ENCODE measurements around the gene RICTOR.

Gene RICTOR

DNA sequence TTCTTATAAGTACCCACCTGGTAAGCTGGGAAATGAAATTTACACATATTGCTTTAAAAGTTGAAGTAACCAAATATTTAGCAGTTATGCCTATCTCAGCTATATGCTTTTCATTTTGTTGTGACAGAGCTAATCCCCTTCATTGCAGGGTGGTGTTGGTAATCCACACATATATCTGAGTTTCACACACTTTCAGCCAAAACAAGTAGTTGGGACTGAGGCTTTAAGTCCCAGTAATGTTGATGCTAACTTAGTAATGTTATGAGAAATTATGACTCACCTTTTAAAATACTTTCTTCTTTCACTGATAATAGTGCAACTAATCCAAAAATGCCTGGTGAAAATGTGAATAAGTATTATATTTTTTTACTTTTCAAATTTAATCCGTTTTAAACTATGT, 19.2 kb upstream of the RICTOR start:
- no CpG with 5 or more reads among the region's 1 CpG for WGBS
- H2AK5ac ChIP-seq (ENCODE audit: low read length, severe bottlenecking), result no peak overlapping the region
- peaks cover 8% of the 10 kb centered on the region for H3K9me3 ChIP-seq (ENCODE audit: control insufficient read depth, low read length)
- no peak overlapping the region for H3K9ac ChIP-seq (ENCODE audit: low read length)
- no peak overlapping the region for H2BK120ac ChIP-seq (ENCODE audit: low read depth, low read length)
- H3K14ac ChIP-seq (ENCODE audit: low read length in 2 of 2), result no peak overlapping the region
- H3K36me3 ChIP-seq (ENCODE audit: control insufficient read depth in 1 of 2, insufficient read depth in 2 of 2, low read depth in 1 of 2, low read length in 2 of 2), result no peaks in the 10 kb centered on the region
- no peaks in the 10 kb centered on the region for H3K4me1 ChIP-seq (ENCODE audit: control insufficient read depth, insufficient read depth, low read depth, low read length)
- H3K27ac ChIP-seq (ENCODE audit: low read length, poor library complexity, severe bottlenecking), result peak overlapping the region; percentile 75
- DNase-seq, result peak; percentile 37
- H3K4me3 ChIP-seq (ENCODE audit: insufficient read depth in 1 of 2, low read depth in 1 of 2, low read length in 2 of 2), result no peak overlapping the region
- no peak overlapping the region for H3K4me2 ChIP-seq (ENCODE audit: low read length, poor library complexity, severe bottlenecking)
- H2BK12ac ChIP-seq (ENCODE audit: low read length in 2 of 2), result no peak overlapping the region
- no peak overlapping the region for H4K91ac ChIP-seq (ENCODE audit: low read length)
- no peak overlapping the region for H3K23ac ChIP-seq (ENCODE audit: low read length in 2 of 2)
- no peak overlapping the region for H4K8ac ChIP-seq (ENCODE audit: low read length)
- H3K79me1 ChIP-seq (replicated peaks; ENCODE audit: low read length, poor library complexity, severe bottlenecking), result no peaks in the 10 kb centered on the region
- H2BK5ac ChIP-seq (ENCODE audit: low read depth, low read length, poor library complexity, severe bottlenecking), result no peak overlapping the region
- no peak overlapping the region for H3K4ac ChIP-seq (ENCODE audit: low read depth in 1 of 2, low read length in 2 of 2)
- H3K27me3 ChIP-seq (ENCODE audit: control insufficient read depth in 1 of 2, insufficient read depth in 1 of 2, low read length in 2 of 2), result no peaks in the 10 kb centered on the region
- H2BK15ac ChIP-seq (ENCODE audit: low read depth, poor library complexity, severe bottlenecking), result no peak overlapping the region
- no peak overlapping the region for H3K18ac ChIP-seq (ENCODE audit: low read depth in 1 of 2, low read length in 2 of 2)
- no peak overlapping the region for H2AFZ ChIP-seq (ENCODE audit: low read depth, low read length)

- no peak overlapping the region for H3K14ac ChIP-seq (ENCODE audit: low read length in 2 of 2)
- peak overlapping the region in 1 of 2 experiments; percentile 66 for H2BK12ac ChIP-seq (ENCODE audit: low read length in 2 of 2)
- no peak overlapping the region for H4K91ac ChIP-seq (ENCODE audit: low read length)
- H3K9me3 ChIP-seq (ENCODE audit: control insufficient read depth, low read length), result peaks cover 8% of the 10 kb centered on the region
- DNase-seq, result peak; percentile 67
- H4K8ac ChIP-seq (ENCODE audit: low read length), result peak overlapping the region; percentile 41
- no peak overlapping the region for H3K23ac ChIP-seq (ENCODE audit: low read length in 2 of 2)
- WGBS, result 25% methylated on average over 3 of the region's 4 CpGs
- peak overlapping the region; percentile 17 to 35 for H3K4ac ChIP-seq (ENCODE audit: low read depth in 1 of 2, low read length in 2 of 2)
- no peaks in the 10 kb centered on the region for H3K27me3 ChIP-seq (ENCODE audit: control insufficient read depth in 1 of 2, insufficient read depth in 1 of 2, low read length in 2 of 2)
- peak overlapping the region; percentile 80 for H2BK15ac ChIP-seq (ENCODE audit: low read depth, poor library complexity, severe bottlenecking)
- H2AFZ ChIP-seq (ENCODE audit: low read depth, low read length), result no peak overlapping the region
- H2AK5ac ChIP-seq (ENCODE audit: low read length, severe bottlenecking), result peak overlapping the region; percentile 2
- no peak overlapping the region for H2BK5ac ChIP-seq (ENCODE audit: low read depth, low read length, poor library complexity, severe bottlenecking)
- no peaks in the 10 kb centered on the region for H3K79me1 ChIP-seq (replicated peaks; ENCODE audit: low read length, poor library complexity, severe bottlenecking)
- peak overlapping the region; percentile 27 for H2BK120ac ChIP-seq (ENCODE audit: low read depth, low read length)
- H3K4me3 ChIP-seq (ENCODE audit: insufficient read depth in 1 of 2, low read depth in 1 of 2, low read length in 2 of 2), result no peak overlapping the region
- H3K4me1 ChIP-seq (ENCODE audit: control insufficient read depth, insufficient read depth, low read depth, low read length), result no peaks in the 10 kb centered on the region
- H3K9ac ChIP-seq (ENCODE audit: low read length), result no peak overlapping the region
- no peak overlapping the region for H3K4me2 ChIP-seq (ENCODE audit: low read length, poor library complexity, severe bottlenecking)
- peak overlapping the region in 1 of 2 experiments; percentile 86 for H3K18ac ChIP-seq (ENCODE audit: low read depth in 1 of 2, low read length in 2 of 2)
- H3K36me3 ChIP-seq (ENCODE audit: control insufficient read depth in 1 of 2, insufficient read depth in 2 of 2, low read depth in 1 of 2, low read length in 2 of 2), result no peaks in the 10 kb centered on the region
- H3K27ac ChIP-seq (ENCODE audit: low read length, poor library complexity, severe bottlenecking), result peak overlapping the region; percentile 75
These were observed 18.6 kb upstream of the RICTOR start for GRCh38 chr5:39092581-39093351.

DNA sequence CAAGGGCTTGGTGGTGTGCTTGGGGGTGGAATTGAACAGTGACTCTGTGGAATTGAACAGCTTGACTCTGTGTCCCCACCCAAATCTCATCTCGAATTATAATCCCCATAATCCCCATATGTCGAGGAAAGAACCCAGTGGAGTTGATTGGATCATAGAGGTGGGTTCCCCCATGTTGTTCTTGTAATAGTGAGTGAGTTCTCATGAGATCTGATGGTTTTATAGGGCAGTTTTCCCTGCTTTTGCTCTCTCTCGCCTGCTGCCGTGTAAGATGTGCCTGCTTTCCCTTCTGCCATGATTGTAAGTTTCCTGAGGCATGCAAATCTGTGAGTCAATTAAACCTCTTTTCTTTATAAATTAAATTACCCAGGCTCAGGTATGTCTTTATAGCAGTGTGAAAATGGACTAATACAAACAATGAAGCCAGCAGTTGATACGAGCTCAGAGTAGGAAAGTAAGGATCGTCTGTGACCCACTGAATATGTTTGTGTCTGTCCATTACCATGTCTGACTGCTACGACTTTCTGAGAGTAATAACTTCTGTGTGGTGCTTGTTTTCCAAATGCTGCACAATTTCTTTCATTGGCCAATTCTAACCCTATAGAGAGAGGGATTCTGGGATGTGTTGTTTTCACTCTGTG, 17.9 kb upstream of the RICTOR start:
- no peak overlapping the region for H3K23ac ChIP-seq (ENCODE audit: low read length in 2 of 2)
- H2BK120ac ChIP-seq (ENCODE audit: low read depth, low read length), result peak overlapping the region; percentile 73
- no peaks in the 10 kb centered on the region for H3K36me3 ChIP-seq (ENCODE audit: control insufficient read depth in 1 of 2, insufficient read depth in 2 of 2, low read depth in 1 of 2, low read length in 2 of 2)
- H3K18ac ChIP-seq (ENCODE audit: low read depth in 1 of 2, low read length in 2 of 2), result peak overlapping the region in 1 of 2 experiments; percentile 86
- no peak overlapping the region for H3K4me3 ChIP-seq (ENCODE audit: insufficient read depth in 1 of 2, low read depth in 1 of 2, low read length in 2 of 2)
- no peak overlapping the region for H3K9ac ChIP-seq (ENCODE audit: low read length)
- H3K4me2 ChIP-seq (ENCODE audit: low read length, poor library complexity, severe bottlenecking), result no peak overlapping the region
- peak overlapping the region; percentile 75 for H3K27ac ChIP-seq (ENCODE audit: low read length, poor library complexity, severe bottlenecking)
- no peaks in the 10 kb centered on the region for H3K27me3 ChIP-seq (ENCODE audit: control insufficient read depth in 1 of 2, insufficient read depth in 1 of 2, low read length in 2 of 2)
- H2BK12ac ChIP-seq (ENCODE audit: low read length in 2 of 2), result peak overlapping the region in 1 of 2 experiments; percentile 71
- peak overlapping the region in 1 of 2 experiments; percentile 64 for H3K4ac ChIP-seq (ENCODE audit: low read depth in 1 of 2, low read length in 2 of 2)
- H2AK5ac ChIP-seq (ENCODE audit: low read length, severe bottlenecking), result peak overlapping the region; percentile 90
- H3K79me1 ChIP-seq (replicated peaks; ENCODE audit: low read length, poor library complexity, severe bottlenecking), result no peaks in the 10 kb centered on the region
- no peaks in the 10 kb centered on the region for H3K4me1 ChIP-seq (ENCODE audit: control insufficient read depth, insufficient read depth, low read depth, low read length)
- 53% methylated on average over 4 of the region's 7 CpGs for WGBS
- H4K8ac ChIP-seq (ENCODE audit: low read length), result peak overlapping the region; percentile 41
- DNase-seq, result no peak
- no peak overlapping the region for H2BK5ac ChIP-seq (ENCODE audit: low read depth, low read length, poor library complexity, severe bottlenecking)
- no peak overlapping the region for H4K91ac ChIP-seq (ENCODE audit: low read length)
- H2AFZ ChIP-seq (ENCODE audit: low read depth, low read length), result no peak overlapping the region
- H2BK15ac ChIP-seq (ENCODE audit: low read depth, poor library complexity, severe bottlenecking), result no peak overlapping the region
- H3K14ac ChIP-seq (ENCODE audit: low read length in 2 of 2), result no peak overlapping the region
- peaks cover 8% of the 10 kb centered on the region for H3K9me3 ChIP-seq (ENCODE audit: control insufficient read depth, low read length)

- Histone ChIP-seq H3K18ac (ENCODE audit: low read depth in 1 of 2, low read length in 2 of 2) (no peak overlapping the region), H2BK15ac (ENCODE audit: low read depth, poor library complexity, severe bottlenecking) (no peak overlapping the region), H2AK5ac (ENCODE audit: low read length, severe bottlenecking) (no peak overlapping the region), H2AFZ (ENCODE audit: low read depth, low read length) (no peak overlapping the region), H3K4me2 (ENCODE audit: low read length, poor library complexity, severe bottlenecking) (no peak overlapping the region), H2BK120ac (ENCODE audit: low read depth, low read length) (no peak overlapping the region), H3K27me3 (ENCODE audit: control insufficient read depth in 1 of 2, insufficient read depth in 1 of 2, low read length in 2 of 2) (no peaks in the 10 kb centered on the region), H3K4me1 (ENCODE audit: control insufficient read depth, insufficient read depth, low read depth, low read length) (peaks cover 2% of the 10 kb centered on the region), H3K9ac (ENCODE audit: low read length) (no peak overlapping the region), H3K79me1 (replicated peaks; ENCODE audit: low read length, poor library complexity, severe bottlenecking) (no peaks in the 10 kb centered on the region), H3K23ac (ENCODE audit: low read length in 2 of 2) (no peak overlapping the region), H3K9me3 (ENCODE audit: control insufficient read depth, low read length) (no peaks in the 10 kb centered on the region), H3K27ac (ENCODE audit: low read length, poor library complexity, severe bottlenecking) (no peak overlapping the region), H3K14ac (ENCODE audit: low read length in 2 of 2) (no peak overlapping the region), H3K36me3 (ENCODE audit: control insufficient read depth in 1 of 2, insufficient read depth in 2 of 2, low read depth in 1 of 2, low read length in 2 of 2) (no peaks in the 10 kb centered on the region), H4K91ac (ENCODE audit: low read length) (no peak overlapping the region), H3K4ac (ENCODE audit: low read depth in 1 of 2, low read length in 2 of 2) (no peak overlapping the region), H2BK12ac (ENCODE audit: low read length in 2 of 2) (no peak overlapping the region), H4K8ac (ENCODE audit: low read length) (no peak overlapping the region), H2BK5ac (ENCODE audit: low read depth, low read length, poor library complexity, severe bottlenecking) (no peak overlapping the region), H3K4me3 (ENCODE audit: insufficient read depth in 1 of 2, low read depth in 1 of 2, low read length in 2 of 2) (no peak overlapping the region)
- no peak for DNase-seq
- WGBS, result no CpG with 5 or more reads among the region's 1 CpG
These were observed 9.8 kb upstream of the RICTOR start for GRCh38 chr5:39083968-39084367.
